ENCODE data around the gene GNL1.

GNL1 gene

GRCh38 chr6:30568245-30568644 lies 12.0 kb upstream of the GNL1 start:
- DNase-seq (ENCODE audit: low read depth in 2 of 2) = no peak

DNA sequence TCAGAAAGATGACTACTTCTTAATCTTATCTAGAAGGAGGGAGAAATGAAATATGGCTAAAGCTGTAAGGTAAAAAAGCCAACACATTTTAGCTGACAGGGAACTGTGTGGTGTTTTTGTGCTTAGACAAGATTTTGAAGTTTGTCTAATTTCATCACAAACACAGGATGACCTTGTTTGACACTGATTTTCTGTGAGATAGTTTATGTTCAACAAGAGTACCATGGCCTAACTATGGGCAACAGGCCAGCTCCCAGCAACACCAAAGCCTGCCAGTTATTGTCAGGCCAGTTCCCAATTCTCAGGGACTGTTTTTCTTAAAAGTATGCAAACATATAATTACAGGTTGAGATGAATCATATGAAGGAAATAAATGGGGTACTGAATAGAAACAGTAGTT lies 9.5 kb upstream of the GNL1 start:
- DNase-seq (ENCODE audit: low read depth in 2 of 2) = no peak

DNA sequence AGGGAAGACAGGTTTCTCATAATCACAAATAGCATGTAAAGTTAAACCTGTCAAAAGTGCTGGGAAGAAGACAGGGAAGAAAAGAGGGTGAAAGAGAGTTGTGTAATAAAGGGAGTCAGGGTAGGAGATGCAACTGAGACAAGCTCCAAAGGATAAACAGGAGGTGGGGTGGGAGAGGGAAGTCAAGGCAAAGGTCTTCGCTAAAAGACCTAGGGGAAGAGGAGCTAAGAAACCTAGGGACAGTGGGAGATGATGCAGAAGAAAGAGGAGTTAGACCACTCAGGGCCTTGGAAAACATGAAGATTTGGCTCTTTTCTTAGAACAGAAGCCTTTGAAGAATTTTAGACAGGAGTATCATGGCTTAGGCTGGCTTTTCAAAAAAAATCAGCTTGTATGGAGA lies 7.8 kb upstream of the GNL1 start:
- no peak for DNase-seq (ENCODE audit: low read depth in 2 of 2)

GRCh38 chr6:30562470-30563425 lies 6.5 kb upstream of the GNL1 start:
- DNase-seq (ENCODE audit: low read depth in 2 of 2) = no peak

- no peak for DNase-seq (ENCODE audit: low read depth in 2 of 2)
Observed at GRCh38 chr6:30560930-30561329, 4.6 kb upstream of the GNL1 start.

GRCh38 chr6:30557683-30557981 lies 1.3 kb upstream of the GNL1 start:
- DNase-seq (ENCODE audit: low read depth in 2 of 2) = no peak

DNA sequence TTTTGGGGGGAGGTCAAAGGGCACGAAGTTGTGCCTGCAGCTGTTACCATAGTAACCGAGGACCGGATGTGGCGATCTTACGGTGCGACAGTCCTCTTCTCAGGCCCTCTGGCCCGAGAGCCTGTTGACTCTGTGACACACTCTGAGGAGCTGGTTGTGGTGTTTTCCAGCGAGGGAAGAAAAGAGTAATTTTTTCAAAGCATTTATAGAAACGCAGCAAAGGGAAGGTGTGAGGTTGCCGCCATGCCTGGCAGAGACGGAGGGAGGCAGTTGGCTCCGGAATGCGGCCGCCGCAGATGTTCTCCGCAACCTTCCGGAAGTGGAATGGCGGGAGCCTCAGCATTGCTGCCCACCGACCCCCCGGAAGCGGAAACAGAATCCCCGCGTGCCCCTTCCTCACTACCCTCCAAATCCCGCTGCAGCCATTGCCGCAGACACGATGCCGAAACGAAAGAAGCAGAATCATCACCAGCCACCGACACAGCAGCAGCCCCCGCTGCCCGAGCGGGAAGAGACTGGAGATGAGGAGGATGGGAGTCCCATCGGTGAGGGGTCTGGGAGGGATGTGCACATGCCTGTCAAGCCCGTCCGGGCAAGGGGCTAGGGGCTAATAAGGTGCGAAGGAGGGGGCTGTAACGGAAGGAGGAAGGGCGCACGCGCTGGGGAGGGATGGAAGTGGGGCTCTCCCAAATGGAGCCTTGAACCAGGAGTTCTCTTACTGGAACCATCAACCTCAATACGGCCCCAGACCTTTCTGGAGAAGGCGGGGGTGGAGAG lies 805 bp upstream of the GNL1 start, which contains the start of gene PRR3:
Gene PRR3 (plus strand): TSS at position 390 of the 777 bp plus-strand sequence. CDS start 50 bp downstream, at position 440.
- peak; percentile 65 to 78 for DNase-seq (ENCODE audit: low read depth in 2 of 2)

DNA sequence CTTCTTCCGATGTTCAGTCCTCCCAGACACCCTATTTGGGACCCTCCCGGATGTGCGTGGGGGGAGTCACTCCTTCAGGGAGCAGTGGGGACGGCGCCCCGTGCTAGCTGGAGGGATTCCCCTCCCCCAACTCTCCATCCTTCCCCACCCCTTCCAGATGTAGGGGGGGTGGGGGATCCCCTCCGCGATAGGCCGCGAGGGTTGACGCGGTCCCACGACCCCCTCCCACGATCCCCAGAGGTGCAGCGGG lies 548 bp downstream of the GNL1 start:
- DNase-seq (ENCODE audit: low read depth in 2 of 2) = no peak

DNA sequence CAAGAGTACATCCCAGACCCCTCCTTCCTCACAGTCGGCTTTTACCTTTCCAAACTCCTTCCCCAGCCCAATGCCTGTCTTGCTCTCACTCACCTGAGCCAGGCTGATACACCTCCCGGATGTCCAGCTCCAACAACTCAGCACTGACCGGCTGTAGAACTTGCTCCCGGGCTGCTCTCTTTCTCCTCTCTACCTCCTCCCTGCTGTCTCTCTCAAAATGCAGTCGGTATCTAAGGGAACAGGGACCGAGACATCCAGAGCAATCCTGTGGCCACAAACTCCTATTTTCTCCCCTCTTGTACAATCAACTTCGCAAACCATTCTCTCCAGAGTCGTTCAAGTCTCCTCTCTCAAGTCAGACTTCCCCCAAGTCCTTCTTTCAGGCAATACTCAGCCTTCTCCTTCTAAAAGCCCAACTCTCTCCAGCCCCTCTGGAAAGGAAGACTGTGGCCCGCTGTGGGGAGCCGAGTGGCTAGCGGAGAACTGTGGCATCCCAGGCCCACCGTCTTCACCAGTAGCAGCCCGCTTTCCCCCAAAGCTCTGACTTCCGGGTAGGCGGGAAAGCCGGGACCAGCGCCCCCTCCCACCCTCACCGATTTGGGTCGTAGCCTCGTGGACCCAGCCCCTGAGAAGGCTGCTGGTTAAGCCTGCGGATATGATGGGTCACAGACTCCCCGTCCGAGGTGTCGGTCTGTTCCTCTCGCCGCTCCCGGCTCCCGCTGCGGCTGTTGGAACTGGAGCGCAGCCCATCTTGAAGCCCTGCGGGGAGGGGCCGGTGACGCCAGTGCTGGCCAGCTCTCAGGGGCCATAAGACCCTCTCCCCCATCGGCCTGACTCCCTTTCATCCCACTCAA lies 1.1 kb downstream of the GNL1 start:
- no peak for DNase-seq (ENCODE audit: low read depth in 2 of 2)

DNA sequence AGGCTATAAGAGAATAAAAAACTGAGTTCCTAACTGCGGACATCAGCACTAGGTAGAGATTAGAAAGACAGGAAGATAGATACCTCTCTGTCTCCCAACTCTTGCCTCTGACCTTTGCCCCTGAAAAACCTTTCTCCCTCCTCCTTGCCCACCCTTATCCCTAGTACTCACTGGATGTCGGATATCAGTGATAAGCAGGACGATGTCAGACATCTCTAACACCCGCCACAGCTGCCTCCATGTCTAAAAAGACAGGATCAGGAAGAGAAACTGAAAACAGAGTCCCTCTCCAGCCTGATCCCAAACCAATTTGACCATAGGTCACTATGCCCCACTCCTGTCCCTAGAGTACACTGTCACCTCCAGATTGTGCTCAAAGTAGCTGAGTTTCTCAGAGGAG lies 1.9 kb downstream of the GNL1 start:
- no peak for DNase-seq (ENCODE audit: low read depth in 2 of 2)

DNA sequence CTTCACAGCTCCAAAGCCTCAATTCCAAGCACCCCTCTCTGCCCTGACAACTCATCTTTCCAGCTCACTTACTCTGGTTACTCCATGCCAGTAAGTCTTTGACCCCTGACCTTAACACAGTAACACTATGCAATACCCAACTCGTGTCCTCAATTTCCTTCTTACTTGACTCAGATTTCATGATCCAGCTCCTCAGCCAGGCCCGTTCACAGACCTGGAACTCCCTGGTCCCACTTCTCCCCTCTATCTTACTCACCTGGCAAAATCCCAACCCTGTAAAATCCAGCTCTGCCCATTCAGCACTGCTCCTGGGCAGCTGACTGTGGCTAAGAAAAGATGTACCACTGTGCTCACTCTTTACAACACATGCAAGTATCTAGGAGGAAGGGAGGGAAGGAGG lies 7.9 kb downstream of the GNL1 start:
- no peak for DNase-seq (ENCODE audit: low read depth in 2 of 2)

DNA sequence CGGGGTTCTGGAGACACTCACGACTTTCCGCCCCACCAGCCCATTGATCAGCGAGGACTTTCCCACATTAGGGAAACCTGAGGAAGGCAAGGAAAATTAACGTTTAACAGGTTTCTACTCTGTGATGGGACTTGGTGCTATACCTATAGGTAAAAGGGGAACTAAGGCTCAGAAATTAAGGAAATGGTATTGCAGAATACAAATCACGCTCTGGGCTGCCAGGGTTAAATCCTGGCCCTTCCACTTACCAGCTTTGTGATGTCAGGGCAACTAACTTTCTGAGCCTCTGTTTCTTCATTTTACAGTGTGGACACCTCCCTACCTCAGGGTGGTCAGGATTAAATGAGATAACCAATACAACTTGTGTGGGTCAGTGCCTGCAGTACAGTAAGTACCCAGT lies 8.8 kb downstream of the GNL1 start:
- no peak for DNase-seq (ENCODE audit: low read depth in 2 of 2)

DNA sequence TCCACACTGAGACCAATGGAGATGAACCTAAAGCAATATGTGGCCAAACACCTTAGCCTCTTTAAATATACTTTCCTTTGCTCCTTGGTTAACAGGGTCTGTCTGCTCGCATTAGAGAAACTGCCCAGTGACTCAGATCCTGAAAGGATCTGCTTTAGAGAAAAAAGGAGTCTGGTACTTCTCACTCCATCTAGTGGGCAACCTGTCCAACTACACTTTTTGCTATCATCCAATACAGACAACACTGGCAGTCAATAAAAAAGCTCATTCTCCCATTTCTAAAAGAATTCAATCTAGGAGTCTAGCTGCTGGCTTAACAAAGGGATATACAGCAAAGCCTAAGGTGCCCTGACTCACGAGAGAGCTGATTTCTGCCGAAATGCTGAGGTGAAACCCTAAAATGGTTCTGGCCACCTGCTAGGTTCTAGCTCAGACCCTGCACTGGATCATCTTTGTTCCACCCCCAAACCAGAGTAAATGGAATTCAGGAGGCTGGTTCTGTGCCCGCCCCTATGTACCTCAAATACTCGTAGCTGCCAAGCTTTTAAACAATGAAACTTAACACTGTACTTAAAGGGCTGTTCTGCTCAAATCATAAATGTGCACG lies 11.5 kb downstream of the GNL1 start:
- DNase-seq (ENCODE audit: low read depth in 2 of 2) = no peak

DNA sequence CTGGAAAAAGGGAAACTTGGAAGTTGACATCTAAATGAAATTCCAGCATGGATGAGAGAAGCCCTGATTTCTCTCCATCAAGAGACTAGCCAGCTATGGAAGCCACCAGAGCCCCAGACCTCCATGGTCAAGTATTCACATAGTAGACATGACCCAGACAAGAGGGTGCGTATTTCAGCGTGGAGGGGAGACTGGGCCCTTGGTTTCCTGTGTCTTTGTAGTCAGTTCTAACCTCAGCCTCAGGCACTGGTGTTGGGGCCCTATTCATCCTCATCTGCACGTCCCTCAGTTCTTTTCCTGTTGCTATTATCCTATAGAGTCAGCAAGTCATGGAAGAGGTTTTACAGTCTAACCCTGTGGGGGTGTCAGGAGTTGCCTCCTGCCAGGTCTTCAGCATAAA lies 12.5 kb downstream of the GNL1 start:
- DNase-seq (ENCODE audit: low read depth in 2 of 2) = no peak

DNA sequence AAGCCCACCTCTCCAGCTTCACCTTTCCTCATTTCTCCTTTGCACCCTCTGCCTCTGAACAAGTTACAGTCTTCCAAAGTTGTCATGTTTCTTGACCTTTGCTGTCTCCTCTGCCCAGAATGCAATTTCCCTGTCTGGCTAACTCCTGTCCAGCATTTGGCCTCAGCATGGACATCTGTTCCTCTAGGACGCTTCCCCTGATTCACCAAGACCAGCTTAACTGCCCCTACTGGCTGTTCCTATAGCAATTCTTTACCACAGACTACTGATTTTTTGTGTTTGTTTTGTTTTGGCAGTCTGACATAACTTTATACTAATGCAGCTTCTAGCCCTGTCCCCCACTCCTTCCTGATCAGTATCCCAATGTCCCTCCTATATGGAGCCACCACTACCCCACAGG lies 13.4 kb downstream of the GNL1 start:
- no peak for DNase-seq (ENCODE audit: low read depth in 2 of 2)

DNA sequence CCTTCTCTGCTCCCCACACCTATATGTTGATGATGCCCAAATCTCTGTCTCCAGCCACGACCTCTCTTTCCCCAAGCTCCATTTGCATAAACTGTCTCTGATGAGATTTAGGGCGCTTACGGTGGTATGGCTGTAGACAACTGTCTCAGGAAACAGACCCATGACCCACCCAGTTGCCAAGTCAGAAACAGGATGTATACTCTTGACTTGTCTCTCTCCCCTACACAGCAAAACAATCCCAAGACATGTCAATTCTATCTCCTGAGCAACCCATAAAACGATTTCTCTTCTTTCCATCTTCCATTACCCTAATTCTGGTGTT lies 13.9 kb downstream of the GNL1 start:
- no peak for DNase-seq (ENCODE audit: low read depth in 2 of 2)

- peak; percentile 55 to 69 for DNase-seq (ENCODE audit: low read depth in 2 of 2)
Observed at GRCh38 chr6:30541515-30542403, 14.5 kb downstream of the GNL1 start.

DNA sequence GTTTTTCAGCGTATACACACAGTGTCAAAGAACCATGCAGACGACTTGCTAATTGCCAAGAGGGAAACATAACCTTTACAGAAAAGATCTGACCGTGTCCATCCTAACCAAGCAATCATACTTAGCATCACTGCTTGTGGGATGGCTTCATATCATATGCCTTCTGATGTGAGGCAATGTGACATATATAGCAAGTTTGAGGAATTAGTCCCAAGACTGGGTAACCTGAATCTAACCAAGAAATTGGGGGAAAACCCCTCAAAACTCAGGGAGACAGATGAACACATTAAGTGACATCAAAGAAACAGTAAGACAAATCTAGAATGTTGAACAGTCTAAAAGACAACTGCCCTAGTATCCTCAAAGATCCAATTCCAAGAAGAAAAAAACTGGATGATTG lies 18.4 kb downstream of the GNL1 start:
- DNase-seq (ENCODE audit: low read depth in 2 of 2) = no peak

GRCh38 chr6:30533460-30534294 lies 22.6 kb downstream of the GNL1 start:
- DNase-seq (ENCODE audit: low read depth in 2 of 2) = no peak

DNA sequence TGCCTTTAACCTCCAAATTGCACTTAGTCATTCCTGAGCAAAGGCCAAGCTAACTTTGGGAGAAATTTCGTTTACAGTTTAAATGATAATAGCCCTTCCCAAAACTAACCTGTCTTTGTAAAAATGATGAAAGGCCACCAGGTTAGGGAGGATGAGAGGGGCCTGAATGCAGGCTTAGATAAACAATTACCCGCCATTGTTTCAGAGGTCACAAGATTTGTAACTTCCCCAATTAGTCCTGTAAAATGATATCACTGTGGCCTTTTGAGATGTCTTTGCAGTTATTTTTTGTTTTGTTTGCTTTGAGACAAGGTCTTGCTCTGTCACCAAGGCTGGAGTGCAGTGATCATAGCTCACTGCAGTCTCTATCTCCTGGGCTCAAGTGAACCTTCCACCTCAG lies 26.3 kb downstream of the GNL1 start:
- no peak for DNase-seq (ENCODE audit: low read depth in 2 of 2)

All from stimulated activated CD8-positive, alpha-beta memory T cell treated with anti-CD3 and anti-CD28 coated beads, Interleukin-15, amount 100 ng/mL, for 4 hours (primary cell).